ENCODE data around the gene CDH13. TPM values are rescaled to one million over a fixed set of nuclear protein-coding genes. Genes with fewer than 3 reads are reported as not detected.

Gene CDH13
- total RNA-seq, 1 experiment from 2014 or later: 62.5 TPM

GRCh38 chr16:83171396-83171795, 544.6 kb downstream of the CDH13 start:
- no peaks in the 10 kb centered on the region for H3K9me3 ChIP-seq (replicated peaks)
- peaks cover 6% of the 10 kb centered on the region for H3K4me1 ChIP-seq (replicated peaks)
- no peaks in the 10 kb centered on the region for H3K36me3 ChIP-seq
- DNase-seq (ENCODE audit: low read depth in 1 of 2, low spot score in 2 of 2): no peak
- no peaks in the 10 kb centered on the region for H3K27me3 ChIP-seq (replicated peaks)
- H3K27ac ChIP-seq: no peak overlapping the region
- H3K4me3 ChIP-seq: no peak overlapping the region

GRCh38 chr16:83174671-83175070, 547.9 kb downstream of the CDH13 start:
- Histone ChIP-seq H3K27me3 (replicated peaks) (no peaks in the 10 kb centered on the region), H3K4me1 (replicated peaks) (peaks cover 6% of the 10 kb centered on the region), H3K9me3 (replicated peaks) (no peaks in the 10 kb centered on the region), H3K27ac (no peak overlapping the region), H3K36me3 (no peaks in the 10 kb centered on the region), H3K4me3 (no peak overlapping the region)
- DNase-seq (ENCODE audit: low read depth in 1 of 2, low spot score in 2 of 2): no peak

GRCh38 chr16:83176802-83177201, 550.0 kb downstream of the CDH13 start:
- no peaks in the 10 kb centered on the region for H3K27me3 ChIP-seq (replicated peaks)
- no peaks in the 10 kb centered on the region for H3K9me3 ChIP-seq (replicated peaks)
- no peak for DNase-seq (ENCODE audit: low read depth in 1 of 2, low spot score in 2 of 2)
- H3K27ac ChIP-seq: no peak overlapping the region
- H3K4me3 ChIP-seq: no peak overlapping the region
- no peaks in the 10 kb centered on the region for H3K36me3 ChIP-seq
- peaks cover 6% of the 10 kb centered on the region for H3K4me1 ChIP-seq (replicated peaks)

- DNase-seq (ENCODE audit: low read depth in 1 of 2, low spot score in 2 of 2): no peak
- Histone ChIP-seq H3K27me3 (replicated peaks) (no peaks in the 10 kb centered on the region), H3K9me3 (replicated peaks) (no peaks in the 10 kb centered on the region), H3K4me1 (replicated peaks) (peaks cover 5% of the 10 kb centered on the region; the same call in 1 of the 2 replicates), H3K27ac (no peak overlapping the region), H3K36me3 (no peaks in the 10 kb centered on the region), H3K4me3 (no peak overlapping the region)
These were observed 559.1 kb downstream of the CDH13 start for GRCh38 chr16:83185902-83186301.

- peak; percentile 27 to 48 for DNase-seq (ENCODE audit: low read depth in 1 of 2, low spot score in 2 of 2)
- no peaks in the 10 kb centered on the region for H3K36me3 ChIP-seq
- no peaks in the 10 kb centered on the region for H3K27me3 ChIP-seq (replicated peaks)
- no peaks in the 10 kb centered on the region for H3K9me3 ChIP-seq (replicated peaks)
- H3K4me1 ChIP-seq (replicated peaks): peaks cover 5% of the 10 kb centered on the region; the same call in 1 of the 2 replicates
- no peak overlapping the region for H3K27ac ChIP-seq
- no peak overlapping the region for H3K4me3 ChIP-seq
These were observed 560.6 kb downstream of the CDH13 start for GRCh38 chr16:83187405-83187804.

GRCh38 chr16:83196796-83197195, 570.0 kb downstream of the CDH13 start:
- no peaks in the 10 kb centered on the region for H3K27me3 ChIP-seq (replicated peaks)
- H3K4me1 ChIP-seq (replicated peaks): no peaks in the 10 kb centered on the region
- H3K36me3 ChIP-seq: no peaks in the 10 kb centered on the region
- no peak for DNase-seq (ENCODE audit: low read depth in 1 of 2, low spot score in 2 of 2)
- no peak overlapping the region for H3K4me3 ChIP-seq
- H3K9me3 ChIP-seq (replicated peaks): no peaks in the 10 kb centered on the region
- H3K27ac ChIP-seq: no peak overlapping the region

- H3K9me3 ChIP-seq (replicated peaks): no peaks in the 10 kb centered on the region
- DNase-seq (ENCODE audit: low read depth in 1 of 2, low spot score in 2 of 2): no peak
- H3K27ac ChIP-seq: no peak overlapping the region
- H3K36me3 ChIP-seq: no peaks in the 10 kb centered on the region
- H3K4me1 ChIP-seq (replicated peaks): no peaks in the 10 kb centered on the region
- no peaks in the 10 kb centered on the region for H3K27me3 ChIP-seq (replicated peaks)
- H3K4me3 ChIP-seq: no peak overlapping the region
These were observed 570.7 kb downstream of the CDH13 start for GRCh38 chr16:83197450-83197849.

DNA sequence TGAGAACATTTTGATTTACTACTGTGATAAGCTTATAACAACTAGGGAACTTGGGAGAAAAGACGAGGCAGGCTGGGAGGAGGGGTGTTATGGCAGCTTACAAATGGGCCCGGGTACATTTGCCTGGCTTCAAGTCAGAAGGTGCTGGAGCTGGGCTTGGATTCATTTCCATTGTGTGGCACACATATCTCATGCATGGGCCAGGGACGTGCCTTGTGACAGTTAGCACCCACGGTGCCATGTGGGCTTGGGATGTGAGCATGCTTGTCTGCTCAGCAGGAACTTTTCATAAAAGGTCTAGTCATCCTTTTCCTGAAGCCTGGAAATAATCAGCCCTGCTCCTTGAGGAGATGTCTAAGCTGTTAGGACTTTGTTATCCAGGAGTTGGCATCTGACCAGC, 572.2 kb downstream of the CDH13 start:
- no peak for DNase-seq (ENCODE audit: low read depth in 1 of 2, low spot score in 2 of 2)
- Histone ChIP-seq H3K27ac (no peak overlapping the region), H3K36me3 (no peaks in the 10 kb centered on the region), H3K4me3 (no peak overlapping the region), H3K4me1 (replicated peaks) (no peaks in the 10 kb centered on the region), H3K27me3 (replicated peaks) (no peaks in the 10 kb centered on the region), H3K9me3 (replicated peaks) (no peaks in the 10 kb centered on the region)

DNA sequence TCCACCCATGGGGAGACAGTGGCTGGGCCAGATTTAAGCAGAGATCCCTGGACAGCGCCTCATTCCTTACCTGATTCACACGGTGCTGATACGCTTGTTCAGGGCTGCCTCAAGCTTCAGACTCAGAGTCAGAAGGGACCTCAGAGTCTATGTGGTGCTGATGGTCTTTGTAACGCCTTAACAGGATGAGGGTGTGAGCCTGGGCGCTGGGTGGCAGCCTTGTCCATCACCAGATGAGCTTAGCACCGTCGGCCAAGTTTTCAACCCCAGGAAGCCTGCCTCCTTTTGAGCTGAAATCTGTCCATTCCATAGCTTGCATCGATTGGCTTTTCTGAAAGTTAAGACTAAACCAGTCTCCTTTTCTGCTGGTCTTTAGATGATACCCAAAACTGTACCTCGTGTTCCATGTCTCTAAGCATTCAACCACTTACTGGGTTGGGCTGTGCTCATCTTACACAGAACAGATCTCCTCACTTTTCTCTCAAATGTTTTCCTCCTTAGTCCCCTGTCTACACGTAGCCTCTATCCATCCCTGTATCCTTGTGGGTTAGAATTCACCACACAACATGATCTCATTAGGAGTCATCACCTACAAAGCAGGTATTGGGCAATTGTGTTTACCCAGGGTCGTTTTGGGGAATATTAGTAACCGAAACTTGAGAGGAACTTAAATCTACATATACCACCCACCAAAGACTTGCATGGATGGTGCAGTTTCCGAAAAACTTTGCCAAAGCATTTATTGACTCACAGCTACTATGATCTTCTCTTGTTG, 573.4 kb downstream of the CDH13 start:
- no peaks in the 10 kb centered on the region for H3K27me3 ChIP-seq (replicated peaks)
- DNase-seq (ENCODE audit: low read depth in 1 of 2, low spot score in 2 of 2): no peak
- no peaks in the 10 kb centered on the region for H3K4me1 ChIP-seq (replicated peaks)
- H3K9me3 ChIP-seq (replicated peaks): no peaks in the 10 kb centered on the region
- no peak overlapping the region for H3K27ac ChIP-seq
- no peaks in the 10 kb centered on the region for H3K36me3 ChIP-seq
- no peak overlapping the region for H3K4me3 ChIP-seq

- Histone ChIP-seq H3K27ac (no peak overlapping the region), H3K9me3 (replicated peaks) (no peaks in the 10 kb centered on the region), H3K4me1 (replicated peaks) (no peaks in the 10 kb centered on the region), H3K4me3 (no peak overlapping the region), H3K27me3 (replicated peaks) (no peaks in the 10 kb centered on the region), H3K36me3 (no peaks in the 10 kb centered on the region)
- no peak for DNase-seq (ENCODE audit: low read depth in 1 of 2, low spot score in 2 of 2)
These were observed 575.0 kb downstream of the CDH13 start for GRCh38 chr16:83201748-83202147.

GRCh38 chr16:83205896-83206295, 579.1 kb downstream of the CDH13 start:
- Histone ChIP-seq H3K9me3 (replicated peaks) (no peaks in the 10 kb centered on the region), H3K27me3 (replicated peaks) (no peaks in the 10 kb centered on the region), H3K4me3 (no peak overlapping the region), H3K27ac (no peak overlapping the region), H3K36me3 (no peaks in the 10 kb centered on the region), H3K4me1 (replicated peaks) (no peaks in the 10 kb centered on the region)
- no peak for DNase-seq (ENCODE audit: low read depth in 1 of 2, low spot score in 2 of 2)

DNA sequence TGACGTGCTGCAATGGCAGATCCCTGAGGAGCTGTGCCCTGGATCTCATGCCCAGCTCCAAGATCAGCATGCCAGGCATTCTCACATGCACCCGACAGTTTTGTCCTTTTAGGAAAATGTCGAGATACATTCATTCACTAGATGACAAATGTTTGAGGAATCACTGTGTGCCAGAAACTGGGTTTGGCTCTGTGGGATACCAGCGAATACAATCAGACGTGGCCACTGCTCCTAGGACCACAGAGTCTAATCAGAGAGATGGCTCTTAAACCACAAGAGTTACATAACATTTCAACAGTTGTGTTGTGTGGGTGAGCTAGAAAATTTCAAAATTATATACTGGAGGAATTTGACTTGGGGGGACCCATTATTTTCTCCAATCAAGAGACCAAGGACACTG, 579.7 kb downstream of the CDH13 start:
- Histone ChIP-seq H3K9me3 (replicated peaks) (no peaks in the 10 kb centered on the region), H3K27ac (no peak overlapping the region), H3K36me3 (no peaks in the 10 kb centered on the region), H3K27me3 (replicated peaks) (no peaks in the 10 kb centered on the region), H3K4me1 (replicated peaks) (no peaks in the 10 kb centered on the region), H3K4me3 (no peak overlapping the region)
- no peak for DNase-seq (ENCODE audit: low read depth in 1 of 2, low spot score in 2 of 2)

- Histone ChIP-seq H3K27me3 (replicated peaks) (no peaks in the 10 kb centered on the region), H3K27ac (no peak overlapping the region), H3K4me1 (replicated peaks) (no peaks in the 10 kb centered on the region), H3K4me3 (no peak overlapping the region), H3K9me3 (replicated peaks) (no peaks in the 10 kb centered on the region), H3K36me3 (no peaks in the 10 kb centered on the region)
- no peak for DNase-seq (ENCODE audit: low read depth in 1 of 2, low spot score in 2 of 2)
These were observed 584.9 kb downstream of the CDH13 start for GRCh38 chr16:83211711-83212110.

DNA sequence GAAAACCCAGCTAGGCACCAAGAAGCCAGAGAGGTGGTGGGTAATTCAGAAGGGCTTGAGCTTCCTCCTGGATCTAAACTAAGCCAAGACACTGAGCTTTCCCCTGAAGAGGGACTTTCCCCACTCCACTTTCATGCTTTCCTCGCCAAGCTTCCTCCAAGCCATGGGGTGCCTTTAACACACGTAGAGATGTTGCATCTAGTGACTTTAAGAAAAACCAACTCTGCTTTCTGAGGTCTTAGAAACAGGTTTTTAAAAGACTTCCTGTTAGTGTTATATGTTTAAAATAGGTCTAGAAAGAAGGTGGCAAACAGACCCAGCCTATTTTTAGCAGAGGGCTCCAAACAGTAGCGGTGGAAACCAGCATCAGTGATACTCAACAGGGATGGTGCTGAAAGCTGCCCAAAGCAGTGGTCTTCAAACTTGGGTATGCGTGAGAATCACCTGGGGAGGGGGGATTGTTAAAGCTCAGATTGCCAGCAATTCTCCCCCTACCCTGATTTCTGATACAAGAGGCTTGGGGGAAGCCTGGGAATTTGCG, 585.6 kb downstream of the CDH13 start:
- H3K9me3 ChIP-seq (replicated peaks): no peaks in the 10 kb centered on the region
- no peaks in the 10 kb centered on the region for H3K4me1 ChIP-seq (replicated peaks)
- no peak overlapping the region for H3K27ac ChIP-seq
- DNase-seq (ENCODE audit: low read depth in 1 of 2, low spot score in 2 of 2): no peak
- H3K27me3 ChIP-seq (replicated peaks): no peaks in the 10 kb centered on the region
- H3K4me3 ChIP-seq: no peak overlapping the region
- no peaks in the 10 kb centered on the region for H3K36me3 ChIP-seq

- H3K9me3 ChIP-seq (replicated peaks): no peaks in the 10 kb centered on the region
- DNase-seq (ENCODE audit: low read depth in 1 of 2, low spot score in 2 of 2): no peak
These were observed 587.9 kb downstream of the CDH13 start for GRCh38 chr16:83214671-83215070.

More at GRCh38 chr16:83214671-83215070, 587.9 kb downstream of the CDH13 start:
- Histone ChIP-seq H3K36me3 (no peaks in the 10 kb centered on the region), H3K4me3 (no peak overlapping the region), H3K4me1 (replicated peaks) (no peaks in the 10 kb centered on the region), H3K27ac (no peak overlapping the region), H3K27me3 (replicated peaks) (no peaks in the 10 kb centered on the region)

All from SJSA1 (cell line).